Prostate gland (tissue), 2 donors: Measurements from ENCODE around the gene RETREG1. TPM values are rescaled to one million over a fixed set of nuclear protein-coding genes. Genes with fewer than 3 reads are reported as not detected.
A peak's percentile ranks its signal among the peaks of the same experiment; 100 is the strongest.
"Not testable (repeated sequence)": the region's sequence is repeated elsewhere in the genome, so short reads cannot be mapped to it uniquely, and the experiment has no call there.

Experiments
- DNase-seq: peaks from one replicate; pipeline ENCODE4 v3.0.0-alpha.2; 2019; ENCODE audit warnings: low spot score
- H3K27ac ChIP-seq, 2 donors: fragments of 200-600 bp; sonication (generic); 2 replicates each; pipeline ENCODE4 v1.5.1; 2017 to 2019
- H3K27me3 ChIP-seq: fragments of 200-600 bp; sonication (generic); replicated peaks from 2 replicates; pipeline ENCODE4 v1.5.1; 2019; ENCODE audit not compliant: insufficient read depth
- H3K36me3 ChIP-seq, 2 donors: fragments of 200-600 bp; sonication (generic); 1 replicate in 1 of 2; 2 replicates in 1 of 2; pipeline versions ENCODE4 v1.5.1 to v1.8.1; 2017 to 2019
- H3K4me1 ChIP-seq: fragments of 200-600 bp; sonication (generic); replicated peaks from 2 replicates; pipeline ENCODE4 v1.5.1; 2019
- H3K4me3 ChIP-seq, 2 donors: fragments of 200-600 bp; sonication (generic); 2 replicates each; pipeline ENCODE4 v1.5.1; 2017 to 2019
- H3K9me3 ChIP-seq: fragments of 200-600 bp; sonication (generic); 2 replicates; pipeline ENCODE4 v1.5.1; 2017
- CTCF ChIP-seq, 4 experiments: fragments of 200-600 bp in 2 of 4; fragments of 450-650 bp in 2 of 4; sonication (generic) in 2 of 4; IDR thresholded peaks; 1 replicate in 3 of 4; 2 replicates in 1 of 4; pipeline ENCODE4 v1.5.1; 2016 to 2019; ENCODE audit warnings: antibody characterized with exemption in 4 of 4, mild to moderate bottlenecking in 2 of 4, moderate library complexity in 2 of 4
- POLR2A ChIP-seq: fragments of 450-650 bp; IDR thresholded peaks from one replicate; pipeline ENCODE4 v1.6.1; 2016; ENCODE audit warnings: antibody characterized with exemption, mild to moderate bottlenecking
- POLR2AphosphoS5 ChIP-seq: sonication (generic); formaldehyde crosslinking; IDR thresholded peaks from one replicate; pipeline ENCODE4 v1.6.1; 2017; ENCODE audit warnings: antibody characterized with exemption
- WGBS: methylation state at CpG from one replicate; pipeline ENCODE4 v1.1.5; 2018; 5-methylcytosine and 5-hydroxymethylcytosine counted together
- intact Hi-C: fragments of 100-400 bp; cut with DNase I; formaldehyde crosslinking; loops from one replicate; pipeline ENCODE4 v1.14.2; 2022
- total RNA-seq, 2 donors: library from RNA; depleted of rRNA; stranded (reverse); fragments of >200 nt; gene quantifications; one replicate each; pipeline ENCODE4 v1.1.0, GENCODE V29; 2016

Gene RETREG1
- total RNA-seq, 2 donors from 2014 or later, result 13.5 to 18.4 TPM

- intact Hi-C loops, result no loop called here
- H3K27ac ChIP-seq, result no peak overlapping the region
- 66% methylated on average over 3 of the region's 3 CpGs for WGBS
- no peaks in the 10 kb centered on the region for H3K9me3 ChIP-seq
- no peaks in the 10 kb centered on the region for H3K36me3 ChIP-seq
- DNase-seq, result no peak
- no peak overlapping the region for H3K4me3 ChIP-seq
- no peaks in the 10 kb centered on the region for H3K4me1 ChIP-seq
- no peaks in the 10 kb centered on the region for H3K27me3 ChIP-seq
- no peak for TF ChIP-seq CTCF (IDR thresholded peaks at IDR 0.05)
- no peak for TF ChIP-seq POLR2AphosphoS5
- TF ChIP-seq POLR2A, result no peak
Measured at GRCh38 chr5:16477541-16477940, 139.3 kb downstream of the RETREG1 start.

DNA sequence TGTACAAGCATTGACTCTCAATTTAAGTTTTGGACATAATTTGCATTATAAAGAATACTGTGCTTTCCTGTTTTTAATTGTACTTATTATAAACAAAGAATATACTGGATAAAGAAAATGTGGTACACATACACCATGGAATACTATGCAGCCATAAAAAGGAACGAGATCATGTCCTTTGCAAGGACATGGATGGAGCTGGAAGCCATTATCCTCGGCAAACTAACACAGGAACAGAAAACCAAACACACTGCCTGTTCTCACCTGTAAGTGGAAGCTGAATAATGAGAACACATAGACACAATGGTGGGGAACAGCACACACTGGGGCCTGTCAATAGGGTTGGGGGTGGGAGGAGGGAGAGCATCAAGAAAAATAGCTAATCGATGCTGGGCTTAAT lies 140.4 kb downstream of the RETREG1 start:
- DNase-seq, result not testable (repeated sequence)

DNA sequence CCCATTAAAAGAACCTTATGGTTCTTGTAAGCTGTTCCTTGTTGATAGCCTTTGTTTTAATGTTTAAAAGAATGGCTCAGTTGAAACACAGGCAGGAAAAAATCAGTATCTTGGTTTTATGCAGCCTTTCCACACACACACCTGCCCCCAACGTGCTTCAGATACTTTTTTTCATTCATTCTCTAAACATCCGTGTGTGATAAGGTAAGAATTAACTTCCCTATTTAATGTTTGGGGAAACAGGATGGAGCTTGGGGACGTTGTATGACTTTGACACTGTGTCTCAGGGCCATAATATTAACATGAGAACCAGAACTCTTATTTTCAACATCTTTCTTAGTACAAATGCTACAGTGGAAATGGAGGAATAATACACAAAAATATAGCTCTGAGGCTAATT lies 145.4 kb downstream of the RETREG1 start:
- H3K9me3 ChIP-seq, result no peaks in the 10 kb centered on the region
- H3K36me3 ChIP-seq, result no peaks in the 10 kb centered on the region
- WGBS, result 59% methylated on average over 3 of the region's 3 CpGs
- no peaks in the 10 kb centered on the region for H3K27me3 ChIP-seq
- TF ChIP-seq POLR2A (no peak), CTCF (IDR thresholded peaks at IDR 0.05) (no peak), POLR2AphosphoS5 (no peak)
- no peak for DNase-seq
- no peak overlapping the region for H3K4me3 ChIP-seq
- H3K4me1 ChIP-seq, result peaks cover 5% of the 10 kb centered on the region
- intact Hi-C loops, result no loop called here
- no peak overlapping the region for H3K27ac ChIP-seq

More for the DNA sequence above, 140.4 kb downstream of the RETREG1 start:
- 90% methylated on average over 3 of the region's 3 CpGs for WGBS
- H3K27me3 ChIP-seq, H3K4me1 ChIP-seq, H3K9me3 ChIP-seq, H3K4me3 ChIP-seq, H3K27ac ChIP-seq, intact Hi-C loops, H3K36me3 ChIP-seq: not testable (repeated sequence)

DNA sequence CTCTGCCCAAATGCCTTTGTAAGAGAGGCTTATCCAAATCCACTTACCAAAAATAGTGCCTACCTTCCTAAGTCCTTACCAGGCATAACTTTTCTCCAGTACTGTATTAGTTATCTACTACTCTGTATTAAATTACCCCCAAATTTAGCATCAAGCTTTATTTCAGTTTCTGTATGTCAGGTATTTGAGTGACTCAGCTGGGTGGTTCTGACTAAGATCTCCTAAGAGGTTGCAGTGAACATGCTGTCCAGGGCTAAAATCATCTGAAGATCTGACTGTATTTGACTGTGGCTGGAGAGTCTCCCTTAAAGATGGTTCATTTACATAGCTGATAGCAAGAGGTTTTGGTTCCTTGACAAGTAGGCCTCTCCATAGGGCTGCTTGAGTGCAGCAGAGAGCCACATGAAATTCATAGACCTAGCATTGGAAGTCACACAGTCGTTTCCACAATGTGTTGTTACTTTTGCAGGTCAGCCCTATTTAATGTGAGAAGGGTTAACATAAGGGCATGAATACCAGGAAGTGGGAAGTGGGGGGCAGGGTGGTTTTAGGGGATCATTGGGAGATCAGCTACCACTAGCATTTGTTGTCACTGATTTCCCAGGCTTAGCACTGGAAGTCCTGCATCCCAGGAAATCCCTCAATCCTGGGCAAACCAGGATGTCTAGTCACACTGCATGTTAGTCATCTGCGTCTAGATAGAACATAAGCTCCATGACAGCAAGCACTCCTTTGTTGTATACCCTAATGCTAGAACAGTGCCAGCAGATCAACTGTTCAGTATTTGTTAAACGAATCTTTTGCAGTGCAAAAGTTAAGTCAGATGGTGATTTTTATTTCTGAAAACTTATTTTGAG lies 149.2 kb downstream of the RETREG1 start:
- H3K4me1 ChIP-seq, result peaks cover 9% of the 10 kb centered on the region
- H3K36me3 ChIP-seq, result peaks cover 0 to 3% of the 10 kb centered on the region in 2 donors
- H3K27ac ChIP-seq, result no peak overlapping the region
- H3K4me3 ChIP-seq, result no peak overlapping the region
- 72% methylated on average over 3 of the region's 3 CpGs for WGBS
- H3K27me3 ChIP-seq, result no peaks in the 10 kb centered on the region
- TF ChIP-seq POLR2A (no peak), CTCF (IDR thresholded peaks at IDR 0.05) (no peak)
- no peak for DNase-seq
- H3K9me3 ChIP-seq, result no peaks in the 10 kb centered on the region
- intact Hi-C loops, result no loop called here

GRCh38 chr5:16465544-16466432 lies 151.0 kb downstream of the RETREG1 start, which contains the start of gene ZNF622:
ZNF622 (minus strand) TSS chr5:16465800; CDS start chr5:16465665, 135 bp downstream.
- H3K36me3 ChIP-seq, result peaks cover 0 to 5% of the 10 kb centered on the region in 2 donors
- 0% methylated on average over 64 of the region's 75 CpGs for WGBS
- peaks cover 9% of the 10 kb centered on the region for H3K4me1 ChIP-seq
- H3K27me3 ChIP-seq, result no peaks in the 10 kb centered on the region
- intact Hi-C loops, result no loop called here
- H3K27ac ChIP-seq, result peak within 1 kb of the TSS; percentile 77 to 78
- no peaks in the 10 kb centered on the region for H3K9me3 ChIP-seq
- peak within 1 kb of the TSS; percentile 67 to 74 for H3K4me3 ChIP-seq
- peak; percentile 91 for DNase-seq
- TF ChIP-seq POLR2AphosphoS5 (peak; percentile 95), CTCF (IDR thresholded peaks at IDR 0.05) (no peak), POLR2A (peak; percentile 75)
